Nephron (organoid): ENCODE results near the gene BCL11B.

ENCODE experiments used
- H3K27ac Mint-ChIP-seq, 3 experiments: 2 replicates each; pipeline ENCODE4 v1.8.0; 2020; ENCODE audit warnings: mixed read lengths in 3 of 3, mild to moderate bottlenecking in 2 of 3, moderate library complexity in 1 of 3
- H3K27me3 Mint-ChIP-seq: 2 replicates; pipeline ENCODE4 v1.8.0; 2021; ENCODE audit warnings: low read depth, mild to moderate bottlenecking, moderate library complexity, mixed read lengths
- H3K36me3 Mint-ChIP-seq: 2 replicates; pipeline ENCODE4 v1.8.0; 2020; ENCODE audit warnings: low read depth, mixed read lengths
- H3K4me1 Mint-ChIP-seq: 2 replicates; pipeline ENCODE4 v1.8.0; 2020; ENCODE audit warnings: mixed read lengths
- H3K4me3 Mint-ChIP-seq, 3 experiments: 2 replicates each; pipeline ENCODE4 v1.8.0; 2020; ENCODE audit warnings: mild to moderate bottlenecking in 3 of 3, mixed read lengths in 3 of 3, moderate library complexity in 2 of 3
- H3K9me3 Mint-ChIP-seq: 2 replicates; pipeline ENCODE4 v1.8.0; 2020; ENCODE audit warnings: mixed read lengths
- CTCF ChIP-seq, 3 experiments: fragments of 200-600 bp; sonication (generic); IDR thresholded peaks; one replicate each; pipeline ENCODE4 v1.5.0; 2021; ENCODE audit warnings: antibody characterized with exemption in 3 of 3; ENCODE audit not compliant: unreplicated experiment in 3 of 3

Gene BCL11B

GRCh38 chr14:99148861-99149610, 123.0 kb downstream of the BCL11B start:
- Mint-ChIP-seq H3K9me3 (no peaks in the 10 kb centered on the region), H3K36me3 (no peaks in the 10 kb centered on the region), H3K4me3 (no peak overlapping the region), H3K27me3 (peaks cover 20% of the 10 kb centered on the region), H3K4me1 (no peaks in the 10 kb centered on the region), H3K27ac (no peak overlapping the region)
- no peak for TF ChIP-seq CTCF (IDR thresholded peaks at IDR 0.05; ENCODE audit: unreplicated experiment in 3 of 3)

GRCh38 chr14:99148131-99148530, 123.9 kb downstream of the BCL11B start:
- H3K4me1 Mint-ChIP-seq: no peaks in the 10 kb centered on the region
- no peaks in the 10 kb centered on the region for H3K9me3 Mint-ChIP-seq
- H3K36me3 Mint-ChIP-seq: no peaks in the 10 kb centered on the region
- no peak overlapping the region for H3K4me3 Mint-ChIP-seq
- peaks cover 23% of the 10 kb centered on the region for H3K27me3 Mint-ChIP-seq
- TF ChIP-seq CTCF (IDR thresholded peaks at IDR 0.05; ENCODE audit: unreplicated experiment in 3 of 3): no peak
- no peak overlapping the region for H3K27ac Mint-ChIP-seq

GRCh38 chr14:99147366-99147740, 124.6 kb downstream of the BCL11B start:
- no peak overlapping the region for H3K4me3 Mint-ChIP-seq
- no peak overlapping the region for H3K27ac Mint-ChIP-seq
- no peaks in the 10 kb centered on the region for H3K9me3 Mint-ChIP-seq
- H3K36me3 Mint-ChIP-seq: no peaks in the 10 kb centered on the region
- TF ChIP-seq CTCF (IDR thresholded peaks at IDR 0.05; ENCODE audit: unreplicated experiment in 3 of 3): no peak
- no peaks in the 10 kb centered on the region for H3K4me1 Mint-ChIP-seq
- peaks cover 23% of the 10 kb centered on the region for H3K27me3 Mint-ChIP-seq

- Mint-ChIP-seq H3K27me3 (peaks cover 23% of the 10 kb centered on the region), H3K9me3 (no peaks in the 10 kb centered on the region), H3K27ac (no peak overlapping the region), H3K4me1 (no peaks in the 10 kb centered on the region), H3K4me3 (no peak overlapping the region), H3K36me3 (no peaks in the 10 kb centered on the region)
- no peak for TF ChIP-seq CTCF (IDR thresholded peaks at IDR 0.05; ENCODE audit: unreplicated experiment in 3 of 3)
These were observed 125.2 kb downstream of the BCL11B start for GRCh38 chr14:99146616-99147365.

- Mint-ChIP-seq H3K4me1 (no peaks in the 10 kb centered on the region), H3K36me3 (no peaks in the 10 kb centered on the region), H3K4me3 (no peak overlapping the region), H3K27me3 (peaks cover 21% of the 10 kb centered on the region), H3K9me3 (no peaks in the 10 kb centered on the region), H3K27ac (no peak overlapping the region)
- TF ChIP-seq CTCF (IDR thresholded peaks at IDR 0.05; ENCODE audit: unreplicated experiment in 3 of 3): no peak
These were observed 126.7 kb downstream of the BCL11B start for GRCh38 chr14:99145307-99145706.
